Medulla oblongata (tissue), 1 donor: ENCODE measurements around the gene CFAP73.
"Not testable (repeated sequence)": the region's sequence is repeated elsewhere in the genome, so short reads cannot be mapped to it uniquely, and the experiment has no call there.

Experiments used
- DNase-seq: peaks from one replicate; pipeline ENCODE4 v3.0.0-alpha.2; 2015; ENCODE audit errors: extremely low spot score

Gene CFAP73

GRCh38 chr12:113141716-113142115 is 7.8 kb upstream of the CFAP73 start:
- DNase-seq = not testable (repeated sequence)

GRCh38 chr12:113142173-113142885 is 7.2 kb upstream of the CFAP73 start:
- DNase-seq = peak; percentile 96

- DNase-seq = no peak
Measured at GRCh38 chr12:113142886-113143332, 6.6 kb upstream of the CFAP73 start.

DNA sequence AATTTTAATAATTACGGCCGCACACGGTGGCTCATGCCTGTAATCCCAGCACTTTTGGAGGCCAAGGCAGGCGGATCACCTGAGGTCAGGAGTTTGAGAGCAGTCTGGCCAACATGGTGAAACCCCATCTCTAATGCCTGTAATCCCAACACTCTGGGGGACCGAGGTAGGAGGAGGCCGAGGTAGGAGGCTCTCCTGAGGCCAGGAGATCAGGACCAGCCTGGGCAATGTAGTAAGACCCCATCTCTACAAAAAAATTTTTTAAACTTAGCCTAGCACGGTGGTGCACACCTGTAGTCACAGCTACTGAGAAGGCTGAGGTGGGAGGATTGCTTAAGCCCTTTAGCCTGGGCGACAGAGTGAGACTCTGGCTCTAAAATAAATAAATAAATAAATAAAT is 5.6 kb upstream of the CFAP73 start:
- DNase-seq = no peak

GRCh38 chr12:113144806-113145205 is 4.7 kb upstream of the CFAP73 start:
- DNase-seq = no peak

GRCh38 chr12:113145720-113146551 is 3.6 kb upstream of the CFAP73 start:
- DNase-seq = no peak

GRCh38 chr12:113146999-113147398 is 2.5 kb upstream of the CFAP73 start:
- no peak for DNase-seq

DNA sequence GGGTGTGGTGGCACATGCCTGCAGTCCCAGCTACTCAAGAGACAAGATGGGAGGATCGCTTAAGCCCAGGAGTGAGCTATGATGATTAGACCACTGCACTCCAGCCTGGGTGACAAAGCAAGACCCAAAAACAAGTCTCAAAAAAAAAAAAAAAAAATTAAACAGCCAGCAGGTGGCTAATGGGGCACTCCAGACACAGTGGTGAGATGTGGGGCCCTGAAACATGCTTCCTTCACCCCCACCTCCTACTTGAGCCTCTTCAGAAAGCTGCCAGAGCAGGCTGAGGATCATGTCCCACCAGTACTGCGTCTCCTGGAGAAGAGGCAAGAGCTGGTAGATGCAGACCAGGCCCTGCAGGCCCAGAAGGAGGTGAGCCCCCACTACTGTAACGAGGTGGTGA is 2.1 kb downstream of the CFAP73 start:
- no peak for DNase-seq

DNA sequence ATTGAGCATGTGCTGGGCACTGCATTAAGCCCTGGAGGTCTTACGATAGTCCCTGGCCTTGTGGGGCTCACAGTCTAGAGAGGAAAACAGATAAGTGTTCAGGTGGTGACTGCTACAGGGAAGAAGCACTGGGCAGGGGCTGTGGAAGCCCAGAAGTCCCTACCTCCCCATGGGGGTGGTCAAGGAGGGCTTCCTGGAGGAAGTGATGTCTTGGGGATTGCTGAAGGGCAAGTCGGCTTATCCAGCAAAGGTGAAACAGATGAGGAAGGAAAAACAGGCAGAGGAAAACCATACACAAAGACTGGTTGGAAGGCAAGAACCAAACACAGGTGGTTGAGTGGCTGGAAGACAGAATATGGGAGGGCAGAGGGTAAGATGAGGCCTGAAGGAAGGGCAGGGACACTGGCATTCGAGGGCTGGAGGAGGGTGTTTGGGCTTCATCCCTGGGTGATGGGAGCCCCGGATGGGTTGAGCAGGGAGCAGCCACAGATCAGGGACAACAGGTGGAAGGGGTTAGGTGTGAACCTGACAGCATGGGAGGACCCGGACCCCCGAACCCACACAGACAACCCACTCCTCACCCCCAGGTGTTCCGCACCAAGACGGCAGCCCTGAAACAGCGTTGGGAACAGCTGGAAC is 2.8 kb downstream of the CFAP73 start:
- DNase-seq = no peak

- peak; percentile 78 for DNase-seq
Measured at GRCh38 chr12:113152835-113153814, 3.6 kb downstream of the CFAP73 start.

GRCh38 chr12:113154351-113154973 is 4.9 kb downstream of the CFAP73 start:
- DNase-seq = no peak

DNA sequence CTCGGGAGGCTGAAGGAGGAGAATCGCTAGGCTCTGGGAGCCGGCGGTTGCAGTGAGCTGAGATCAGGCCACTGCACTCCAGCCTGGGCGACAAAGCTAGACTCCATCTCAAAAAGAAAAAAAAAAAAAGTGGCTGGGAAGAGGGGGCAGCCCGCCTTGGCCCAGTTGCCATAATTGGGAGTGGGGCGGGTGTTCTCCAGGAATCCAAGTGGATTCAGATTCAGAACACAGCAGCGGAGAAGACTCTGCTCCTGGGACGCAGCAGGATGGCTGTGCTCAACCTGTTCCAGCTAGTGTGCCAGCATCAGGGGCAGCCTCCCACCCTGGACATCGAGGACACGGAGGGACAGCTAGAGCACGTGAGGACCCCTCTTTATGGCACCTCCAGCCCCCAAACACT is 5.5 kb downstream of the CFAP73 start:
- DNase-seq = no peak

DNA sequence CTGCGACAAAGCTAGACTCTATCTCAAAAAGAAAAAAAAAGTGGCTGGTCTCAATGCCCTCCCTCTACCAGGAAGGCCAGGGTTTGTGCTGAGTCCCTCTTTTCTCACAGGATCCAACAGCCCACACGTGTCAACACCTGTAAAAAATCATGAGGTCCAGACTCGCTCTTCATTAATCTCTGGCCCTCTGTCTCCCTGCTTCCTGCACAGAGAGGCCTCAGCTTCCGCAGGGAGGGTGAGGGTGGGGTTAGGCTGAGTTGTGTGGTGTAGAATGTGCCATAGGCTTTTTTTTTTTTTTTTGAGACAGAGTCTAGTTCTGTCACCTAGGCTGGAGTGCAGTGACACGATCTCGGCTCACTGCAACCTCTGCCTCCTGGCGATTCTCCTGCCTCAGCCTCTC is 6.1 kb downstream of the CFAP73 start:
- no peak for DNase-seq

DNA sequence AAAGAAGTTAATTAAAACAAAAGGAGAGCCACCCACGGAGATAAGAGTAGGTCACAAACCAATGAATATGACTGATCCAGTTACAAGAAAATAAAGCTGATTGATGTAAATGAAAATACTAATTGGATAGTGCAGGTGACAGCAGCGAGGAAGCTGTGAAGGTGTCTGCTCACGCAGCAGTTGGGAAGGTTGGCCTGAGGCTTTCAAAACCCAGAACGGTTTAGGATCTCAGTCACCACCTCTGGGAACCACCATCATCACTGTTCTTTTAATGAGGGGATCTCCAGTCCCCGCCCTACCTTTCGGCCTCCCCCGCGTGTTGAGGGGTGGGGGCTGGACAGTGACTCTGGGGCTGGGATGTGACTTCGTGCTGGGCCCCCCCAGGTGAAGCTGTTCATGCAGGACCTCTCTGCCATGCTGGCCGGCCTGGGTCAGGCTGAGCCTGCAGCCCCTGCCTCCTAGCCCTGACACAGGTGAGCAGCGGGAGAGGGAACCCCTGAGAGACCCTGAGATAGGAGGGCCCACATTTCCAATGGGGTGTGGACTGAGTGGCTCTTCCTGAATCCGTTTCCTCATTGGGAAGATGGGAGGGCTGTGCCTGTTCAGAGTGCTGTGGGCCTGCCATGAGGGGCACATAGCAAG is 7.8 kb downstream of the CFAP73 start:
- no peak for DNase-seq

GRCh38 chr12:113158439-113159203 is 9.1 kb downstream of the CFAP73 start:
- no peak for DNase-seq

DNA sequence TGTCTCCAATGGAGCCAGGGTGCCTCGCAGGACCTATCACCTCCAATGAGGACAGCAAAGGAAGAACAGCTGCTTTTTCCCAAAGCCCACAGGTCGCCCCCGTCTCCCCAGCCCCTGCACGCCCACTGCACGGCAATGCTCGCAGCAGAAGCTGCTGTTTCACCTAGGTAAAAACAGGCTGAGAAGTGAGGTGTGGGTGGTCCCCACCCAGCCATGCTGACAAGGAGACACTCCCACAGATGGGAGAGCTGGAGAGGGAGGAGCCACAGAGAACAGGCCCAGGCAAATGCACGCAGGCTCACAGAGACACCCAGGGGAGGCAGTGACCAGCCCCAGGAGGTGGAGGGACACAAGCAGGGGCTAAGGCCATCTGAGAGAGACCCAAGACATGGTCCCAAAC is 10.4 kb downstream of the CFAP73 start:
- no peak for DNase-seq

DNA sequence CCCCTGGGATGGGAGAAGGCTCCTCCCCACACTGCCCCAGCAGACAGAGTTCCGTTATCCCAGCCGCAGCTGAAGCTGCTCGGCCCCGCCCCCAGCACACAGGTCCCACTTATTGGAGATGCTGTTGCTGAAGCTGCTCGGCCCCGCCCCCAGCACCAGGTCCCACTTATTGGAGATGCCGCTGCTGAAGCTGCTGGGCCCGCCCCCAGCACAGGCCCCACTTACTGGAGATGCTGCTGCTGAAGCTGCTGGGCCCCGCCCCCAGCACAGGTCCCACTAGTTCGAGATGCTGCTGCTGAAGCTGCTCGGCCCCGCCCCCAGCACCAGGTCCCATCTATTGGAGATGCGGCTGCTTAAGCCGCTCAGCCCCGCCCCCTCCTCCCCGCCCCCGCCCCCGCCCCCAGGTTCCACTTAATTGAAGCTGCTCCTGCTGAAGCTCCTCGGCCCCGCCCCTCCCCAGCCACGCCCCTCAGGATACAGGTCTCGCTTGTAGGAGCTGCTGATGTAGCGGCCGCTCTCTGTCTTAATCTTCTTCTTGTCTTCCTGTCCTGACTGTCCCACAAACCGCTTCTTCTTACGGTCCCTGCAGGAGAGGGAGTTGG is 12.0 kb downstream of the CFAP73 start:
- no peak for DNase-seq

- DNase-seq = no peak
Measured at GRCh38 chr12:113162102-113163029, 12.8 kb downstream of the CFAP73 start.
